Esophagus squamous epithelium (tissue), 4 donors: Measurements from ENCODE around the gene FANCD2OS.

Source experiments
- POLR2A ChIP-seq, 4 donors: fragments of 450-650 bp; IDR thresholded peaks; one replicate each; pipeline ENCODE4 v1.6.1; 2017; ENCODE audit warnings: antibody characterized with exemption in 4 of 4, mild to moderate bottlenecking in 4 of 4, moderate library complexity in 3 of 4
- TF ChIP-seq, protein P1 (sequence below), 6 experiments: fragments of 450-650 bp in 4 of 6; fragments of 200-600 bp in 2 of 6; sonication (generic) in 2 of 6; IDR thresholded peaks; one replicate each; pipeline ENCODE4 v1.5.1; 2016 to 2019; ENCODE audit warnings: antibody characterized with exemption in 6 of 6, mild to moderate bottlenecking in 4 of 6, moderate library complexity in 4 of 6

DNA sequence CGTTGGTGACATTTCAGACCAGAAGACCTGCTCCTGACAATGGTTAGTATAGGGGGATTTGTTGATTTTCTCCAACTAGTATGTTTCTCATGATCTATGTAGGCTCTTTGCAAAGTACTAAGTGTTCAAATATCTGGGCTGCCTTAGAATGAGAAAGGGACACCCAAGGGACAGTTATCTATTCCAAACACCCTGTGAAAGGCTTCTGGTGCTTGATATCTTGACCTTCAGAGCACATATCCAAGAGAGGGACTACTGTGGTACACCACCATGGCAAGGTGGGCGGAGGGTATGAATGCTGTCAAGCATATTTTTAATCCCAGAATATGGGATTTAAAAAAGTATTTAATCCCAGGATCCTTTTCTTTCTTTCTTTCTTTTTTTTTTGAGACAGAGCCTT, 1.1 kb downstream of the FANCD2OS start:
- TF ChIP-seq, protein P1, sequence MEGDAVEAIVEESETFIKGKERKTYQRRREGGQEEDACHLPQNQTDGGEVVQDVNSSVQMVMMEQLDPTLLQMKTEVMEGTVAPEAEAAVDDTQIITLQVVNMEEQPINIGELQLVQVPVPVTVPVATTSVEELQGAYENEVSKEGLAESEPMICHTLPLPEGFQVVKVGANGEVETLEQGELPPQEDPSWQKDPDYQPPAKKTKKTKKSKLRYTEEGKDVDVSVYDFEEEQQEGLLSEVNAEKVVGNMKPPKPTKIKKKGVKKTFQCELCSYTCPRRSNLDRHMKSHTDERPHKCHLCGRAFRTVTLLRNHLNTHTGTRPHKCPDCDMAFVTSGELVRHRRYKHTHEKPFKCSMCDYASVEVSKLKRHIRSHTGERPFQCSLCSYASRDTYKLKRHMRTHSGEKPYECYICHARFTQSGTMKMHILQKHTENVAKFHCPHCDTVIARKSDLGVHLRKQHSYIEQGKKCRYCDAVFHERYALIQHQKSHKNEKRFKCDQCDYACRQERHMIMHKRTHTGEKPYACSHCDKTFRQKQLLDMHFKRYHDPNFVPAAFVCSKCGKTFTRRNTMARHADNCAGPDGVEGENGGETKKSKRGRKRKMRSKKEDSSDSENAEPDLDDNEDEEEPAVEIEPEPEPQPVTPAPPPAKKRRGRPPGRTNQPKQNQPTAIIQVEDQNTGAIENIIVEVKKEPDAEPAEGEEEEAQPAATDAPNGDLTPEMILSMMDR (IDR thresholded peaks at IDR 0.05) = no peak
- TF ChIP-seq POLR2A (IDR thresholded peaks at IDR 0.05) = no peak
